Measurements from ENCODE around the gene SERPIND1. TPM values are rescaled to one million over a fixed set of nuclear protein-coding genes. Genes with fewer than 3 reads are reported as not detected.

Gene SERPIND1
- total RNA-seq, 4 donors from 2014 or later: 0.15 TPM; not detected in 3

- Histone ChIP-seq H3K9me3 (no peaks in the 10 kb centered on the region), H3K4me1 (no peaks in the 10 kb centered on the region), H3K36me3 (peaks cover 0 to 83% of the 10 kb centered on the region in 2 donors), H3K27me3 (no peaks in the 10 kb centered on the region), H3K27ac (no peak overlapping the region), H3K4me3 (no peak overlapping the region)
- no peak for ATAC-seq
- WGBS, 2 donors (ENCODE audit: low coverage in 1 of 2): 84 to 89% methylated on average over 2 to 3 of the region's 3 CpGs
- no peak for TF ChIP-seq CTCF (IDR thresholded peaks at IDR 0.05)
- no peak for TF ChIP-seq EP300 (IDR thresholded peaks at IDR 0.05)
- TF ChIP-seq POLR2A (IDR thresholded peaks at IDR 0.05): no peak
- TF ChIP-seq POLR2AphosphoS5 (IDR thresholded peaks at IDR 0.05): no peak
Measured at GRCh38 chr22:20785415-20785814, 11.5 kb downstream of the SERPIND1 start.

- Histone ChIP-seq H3K9me3 (no peaks in the 10 kb centered on the region), H3K36me3 (peaks cover 0 to 83% of the 10 kb centered on the region in 2 donors), H3K4me3 (no peak overlapping the region), H3K27ac (no peak overlapping the region), H3K4me1 (no peaks in the 10 kb centered on the region), H3K27me3 (no peaks in the 10 kb centered on the region)
- 92% methylated on average over 4 of the region's 8 CpGs; no CpG with 5 or more reads in 1 of the 2 donors for WGBS, 2 donors (ENCODE audit: low coverage in 1 of 2)
- TF ChIP-seq EP300 (IDR thresholded peaks at IDR 0.05): no peak
- no peak for TF ChIP-seq POLR2AphosphoS5 (IDR thresholded peaks at IDR 0.05)
- TF ChIP-seq POLR2A (IDR thresholded peaks at IDR 0.05): no peak
- no peak for TF ChIP-seq CTCF (IDR thresholded peaks at IDR 0.05)
- no peak for ATAC-seq
Measured at GRCh38 chr22:20786048-20786447, 12.1 kb downstream of the SERPIND1 start.

GRCh38 chr22:20786536-20786979 is 12.6 kb downstream of the SERPIND1 start:
- 78 to 83% methylated on average over 1 to 9 of the region's 10 CpGs for WGBS, 2 donors (ENCODE audit: low coverage in 1 of 2)

GRCh38 chr22:20787223-20787622 is 13.3 kb downstream of the SERPIND1 start:
- no peak for TF ChIP-seq POLR2AphosphoS5 (IDR thresholded peaks at IDR 0.05)
- TF ChIP-seq EP300 (IDR thresholded peaks at IDR 0.05): no peak
- TF ChIP-seq CTCF (IDR thresholded peaks at IDR 0.05): no peak
- TF ChIP-seq POLR2A (IDR thresholded peaks at IDR 0.05): no peak
- ATAC-seq: no peak
- 96% methylated on average over 4 of the region's 4 CpGs; no CpG with 5 or more reads in 1 of the 2 donors for WGBS, 2 donors (ENCODE audit: low coverage in 1 of 2)
- Histone ChIP-seq H3K4me3 (no peak overlapping the region), H3K27me3 (no peaks in the 10 kb centered on the region), H3K36me3 (peaks cover 0 to 83% of the 10 kb centered on the region in 2 donors), H3K4me1 (no peaks in the 10 kb centered on the region), H3K9me3 (no peaks in the 10 kb centered on the region), H3K27ac (no peak overlapping the region)

More at GRCh38 chr22:20786536-20786979, 12.6 kb downstream of the SERPIND1 start:
- TF ChIP-seq CTCF (IDR thresholded peaks at IDR 0.05) (no peak), EP300 (IDR thresholded peaks at IDR 0.05) (no peak), POLR2AphosphoS5 (IDR thresholded peaks at IDR 0.05) (no peak), POLR2A (IDR thresholded peaks at IDR 0.05) (no peak)
- Histone ChIP-seq H3K27ac (no peak overlapping the region), H3K4me3 (no peak overlapping the region), H3K4me1 (no peaks in the 10 kb centered on the region), H3K27me3 (no peaks in the 10 kb centered on the region), H3K9me3 (no peaks in the 10 kb centered on the region), H3K36me3 (peaks cover 0 to 83% of the 10 kb centered on the region in 2 donors)
- no peak for ATAC-seq

All from gastroesophageal sphincter (tissue), 4 donors.